NCI-H345 treated with DMSO at 0.1 percent for 48 hours (cell line): ENCODE data around the gene CACNA1H.
A peak's percentile ranks its signal among the peaks of the same experiment; 100 is the strongest.

Experiments used
- DNase-seq: peaks from one replicate; lab custom pipeline; 2025; ENCODE audit not compliant: unreplicated experiment; lab: John Stamatoyannopoulos, UW

Gene CACNA1H

GRCh38 chr16:1140582-1141162 is 12.2 kb upstream of the CACNA1H start:
- DNase-seq, result no peak

DNA sequence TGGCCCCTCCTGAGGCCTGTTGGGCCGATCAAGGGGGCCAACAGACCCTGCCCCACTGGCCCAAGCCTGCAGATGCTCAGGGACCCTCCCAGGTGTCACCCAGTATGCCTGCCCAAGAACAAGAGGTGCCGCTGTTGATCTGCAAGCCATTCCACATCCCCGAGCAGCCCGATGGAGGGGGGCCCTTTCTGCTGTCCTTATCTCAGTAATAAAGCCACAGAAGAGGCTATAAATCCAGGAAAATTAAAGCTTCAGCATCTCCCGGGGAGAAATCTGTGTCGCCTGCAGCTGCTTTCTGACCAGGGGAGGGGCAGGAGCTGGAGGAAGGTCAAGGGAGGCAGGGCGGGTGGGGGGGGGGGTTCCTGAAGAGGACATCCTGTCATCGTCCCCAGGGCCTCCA is 11.7 kb upstream of the CACNA1H start:
- DNase-seq, result no peak

- no peak for DNase-seq
These were observed 11.2 kb upstream of the CACNA1H start for GRCh38 chr16:1141716-1142115.

- no peak for DNase-seq
These were observed 10.0 kb upstream of the CACNA1H start for GRCh38 chr16:1142911-1143310.

DNA sequence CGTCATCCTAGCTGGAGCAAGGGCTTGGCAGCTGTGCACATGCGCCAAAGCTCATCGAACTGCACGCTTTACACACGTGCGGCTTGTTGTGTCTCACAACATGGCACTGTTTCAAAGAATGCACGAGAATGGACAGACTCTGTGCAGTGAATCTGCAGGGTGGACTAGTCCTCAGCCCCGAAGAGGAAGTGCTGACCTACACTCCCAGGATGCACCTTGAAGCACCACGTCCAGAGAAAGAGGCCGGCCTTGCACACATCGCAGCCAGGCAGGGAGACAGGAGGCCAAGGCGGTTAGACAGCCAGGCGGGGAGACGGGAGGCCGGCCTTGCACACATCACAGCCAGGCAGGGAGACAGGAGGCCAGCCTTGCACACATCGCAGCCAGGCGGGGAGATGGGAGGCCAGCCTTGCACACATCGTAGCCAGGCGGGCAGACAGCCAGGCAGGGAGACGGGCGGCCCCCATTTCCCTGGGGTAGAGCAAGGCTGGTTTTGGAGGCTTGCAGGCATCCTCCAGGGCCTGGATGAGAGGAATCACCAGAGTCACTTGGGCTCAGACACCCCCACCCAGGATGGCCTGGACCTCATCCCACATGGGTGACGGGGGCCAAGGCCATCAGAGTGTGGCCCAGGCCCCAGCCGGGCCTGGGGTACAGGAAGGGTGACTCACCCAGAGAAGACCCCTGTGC is 9.0 kb upstream of the CACNA1H start:
- no peak for DNase-seq

GRCh38 chr16:1144476-1145382 is 8.2 kb upstream of the CACNA1H start:
- no peak for DNase-seq

DNA sequence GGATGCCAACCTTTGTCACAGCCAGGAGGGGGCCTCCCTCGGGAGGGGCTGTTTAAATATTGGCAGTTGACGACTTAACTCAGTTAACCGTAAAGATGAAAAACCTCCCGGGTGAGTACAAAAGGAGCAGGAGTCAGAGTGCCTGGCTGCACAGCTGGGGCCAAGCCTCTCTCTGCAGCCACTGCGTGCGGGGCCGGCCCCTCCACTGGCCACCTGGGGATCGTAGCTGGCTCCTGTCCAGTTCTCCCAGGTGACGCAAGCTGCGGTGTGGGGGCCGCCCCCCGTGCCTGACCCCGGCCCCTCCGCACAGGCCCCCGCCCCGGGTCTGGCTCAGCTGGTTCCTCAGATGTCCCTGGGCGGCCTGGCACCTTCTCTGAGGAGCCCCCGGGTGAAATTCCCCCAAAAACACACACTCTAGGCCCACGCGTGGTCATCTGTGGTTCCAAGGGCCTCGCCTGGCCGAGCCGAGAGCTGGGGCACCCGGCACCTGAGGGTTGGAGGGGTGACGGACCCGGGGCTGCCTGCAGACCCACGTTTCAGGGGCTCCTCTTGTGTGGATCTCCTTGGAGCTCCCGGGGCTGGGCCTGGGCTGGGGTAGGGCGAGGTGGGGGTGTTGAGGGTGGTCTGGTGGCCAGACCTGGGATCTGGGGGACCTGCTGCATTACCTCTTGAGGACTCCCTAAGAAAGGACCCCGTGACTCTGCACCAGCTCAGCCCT is 7.4 kb upstream of the CACNA1H start:
- peak; percentile 61 for DNase-seq

GRCh38 chr16:1146409-1146808 is 6.5 kb upstream of the CACNA1H start:
- peak; percentile 32 for DNase-seq

- DNase-seq, result no peak
These were observed 5.9 kb upstream of the CACNA1H start for GRCh38 chr16:1147027-1147426.

GRCh38 chr16:1149101-1149636 is 3.7 kb upstream of the CACNA1H start:
- no peak for DNase-seq

DNA sequence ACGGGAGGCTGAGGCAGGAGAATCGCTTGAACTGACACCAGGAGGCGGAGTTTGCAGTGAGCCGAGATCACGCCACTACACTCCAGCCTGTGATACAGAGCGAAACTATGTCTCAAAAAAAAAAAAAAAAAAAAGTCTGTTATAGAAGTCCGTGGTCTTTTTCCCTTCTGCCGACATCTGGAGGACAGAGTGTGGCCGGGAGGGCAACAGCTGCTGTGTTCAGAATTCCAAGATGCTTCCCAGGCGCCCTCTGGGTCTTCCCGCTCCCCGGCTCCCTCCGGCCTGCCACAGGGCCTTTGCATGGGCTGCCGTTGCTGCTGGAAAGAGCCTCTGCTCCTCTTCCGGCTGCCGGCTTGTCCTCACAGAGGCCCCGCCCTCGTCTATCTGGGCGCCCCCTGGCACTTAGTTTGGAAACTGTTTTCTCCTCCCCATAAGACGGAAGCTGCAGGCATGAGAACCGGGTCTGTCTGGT is 2.4 kb upstream of the CACNA1H start:
- DNase-seq, result no peak

- no peak for DNase-seq
These were observed 1.3 kb upstream of the CACNA1H start for GRCh38 chr16:1151424-1152122.

DNA sequence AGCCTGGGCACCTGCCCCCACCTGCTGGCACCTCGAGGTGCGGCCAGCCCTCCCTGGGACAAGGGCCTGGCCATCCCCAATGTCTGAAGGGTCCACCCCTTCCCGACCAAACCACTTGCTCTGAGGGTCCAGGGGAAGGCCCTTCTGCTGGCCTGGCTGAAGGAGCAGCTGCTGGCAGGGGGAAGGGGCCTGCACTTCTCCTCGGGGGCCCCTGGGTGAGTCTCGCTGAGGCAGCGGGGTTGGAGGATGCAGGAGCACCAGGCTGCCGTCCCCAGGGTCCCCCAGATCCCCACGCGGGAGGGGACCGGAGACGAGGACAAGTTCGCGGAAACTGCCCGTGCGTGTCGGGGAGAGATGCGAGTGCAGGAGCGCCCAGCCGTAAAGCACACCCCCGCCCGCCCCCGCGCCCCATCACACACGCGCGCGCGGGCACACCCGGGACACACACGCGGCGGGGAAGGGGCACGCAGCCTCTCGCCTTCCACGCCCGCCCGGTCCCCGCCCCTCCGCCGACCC is 725 bp upstream of the CACNA1H start:
- DNase-seq, result no peak

DNA sequence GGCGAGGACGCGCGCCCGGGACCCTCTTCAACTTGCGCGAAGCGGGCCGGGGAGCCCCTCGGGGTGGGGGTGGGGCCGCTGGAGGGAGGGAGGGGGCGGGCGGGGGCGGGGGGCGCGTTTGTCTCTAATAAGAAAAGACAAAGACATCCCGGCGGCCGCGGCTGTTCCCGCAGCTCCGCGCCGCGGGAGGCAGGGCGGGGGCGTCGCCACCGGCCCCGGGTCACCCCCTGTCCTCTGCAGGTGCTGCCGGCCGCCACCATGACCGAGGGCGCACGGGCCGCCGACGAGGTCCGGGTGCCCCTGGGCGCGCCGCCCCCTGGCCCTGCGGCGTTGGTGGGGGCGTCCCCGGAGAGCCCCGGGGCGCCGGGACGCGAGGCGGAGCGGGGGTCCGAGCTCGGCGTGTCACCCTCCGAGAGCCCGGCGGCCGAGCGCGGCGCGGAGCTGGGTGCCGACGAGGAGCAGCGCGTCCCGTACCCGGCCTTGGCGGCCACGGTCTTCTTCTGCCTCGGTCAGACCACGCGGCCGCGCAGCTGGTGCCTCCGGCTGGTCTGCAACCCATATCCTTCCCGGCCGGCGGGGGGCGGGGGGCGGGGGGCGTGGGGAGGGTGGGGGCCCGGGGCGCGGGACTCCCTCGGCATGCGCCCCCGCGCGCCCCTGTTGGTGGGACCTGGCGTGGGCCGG is 714 bp downstream of the CACNA1H start:
- no peak for DNase-seq

- DNase-seq, result no peak
These were observed 1.5 kb downstream of the CACNA1H start for GRCh38 chr16:1154291-1154886.

GRCh38 chr16:1154887-1155331 is 2.0 kb downstream of the CACNA1H start:
- no peak for DNase-seq

DNA sequence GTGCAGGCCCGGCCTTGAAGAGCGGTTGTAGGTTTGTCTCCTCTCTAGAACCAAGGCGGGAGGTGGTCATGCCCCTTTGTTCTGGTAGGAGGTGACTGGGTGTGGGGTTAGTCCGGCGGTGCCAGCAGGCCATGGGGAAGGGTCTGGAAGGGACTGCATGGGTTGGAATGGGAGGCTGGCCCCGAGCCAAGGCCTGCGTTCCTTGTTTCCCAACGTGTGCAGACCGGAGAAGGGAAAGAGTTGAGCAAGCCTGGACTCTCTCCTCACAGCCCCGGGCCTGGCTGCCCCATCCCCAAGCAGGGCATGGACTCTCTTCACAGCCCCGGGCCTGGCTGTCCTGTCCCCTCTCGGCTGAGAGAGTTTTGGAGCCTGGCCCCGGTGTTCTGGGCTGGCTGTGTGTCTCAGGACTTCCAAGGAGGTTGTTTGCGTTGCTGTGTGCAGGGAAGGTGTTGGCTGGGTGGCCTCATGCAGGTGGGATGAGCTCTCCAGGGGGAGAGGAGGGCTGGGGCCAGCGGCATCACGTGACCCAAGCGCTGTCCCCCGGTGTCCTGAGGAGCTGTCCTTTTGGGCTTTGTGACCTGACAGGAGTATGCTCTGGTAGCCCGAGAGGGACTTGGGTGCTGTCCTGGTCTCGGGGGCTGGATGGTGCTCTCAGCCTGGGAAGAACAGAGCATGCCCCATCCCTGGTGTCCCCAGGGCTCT is 2.6 kb downstream of the CACNA1H start:
- no peak for DNase-seq
